Ovary (tissue), 9 donors: Measurements from ENCODE around the gene CALML5. TPM values are rescaled to one million over a fixed set of nuclear protein-coding genes. Genes with fewer than 3 reads are reported as not detected.

Experiments
- DNase-seq, 5 donors: peaks; one replicate each; pipeline ENCODE4 v3.0.0-alpha.2; 2019 to 2020
- H3K27ac ChIP-seq, 2 donors: fragments of 200-600 bp; one replicate each; pipeline versions ENCODE4 v1.5.1 to v1.8.0; 2019 to 2022
- H3K27me3 ChIP-seq: fragments of 200-600 bp; one replicate; pipeline ENCODE4 v1.8.0; 2022
- H3K36me3 ChIP-seq: fragments of 200-600 bp; sonication (generic); one replicate; pipeline ENCODE4 v1.5.1; 2019
- H3K4me1 ChIP-seq: one replicate; pipeline ENCODE4 v1.8.1; 2013; ENCODE audit warnings: mild to moderate bottlenecking, moderate library complexity; ENCODE audit not compliant: insufficient read depth
- H3K4me3 ChIP-seq: fragments of 200-600 bp; sonication (generic); one replicate; pipeline ENCODE4 v1.5.1; 2017
- H3K9me3 ChIP-seq, 2 donors: fragments of 200-600 bp in 1 of 2; sonication (generic) in 1 of 2; one replicate each; pipeline versions ENCODE4 v1.5.1 to v1.8.1; 2013 to 2019; ENCODE audit warnings: mild to moderate bottlenecking in 1 of 2, moderate library complexity in 1 of 2
- CTCF ChIP-seq, 3 donors: fragments of 450-650 bp in 2 of 3; fragments of 200-600 bp in 1 of 3; IDR thresholded peaks; one replicate each; pipeline versions ENCODE4 v1.5.1 to v1.8.0; 2016 to 2022; ENCODE audit warnings: antibody characterized with exemption in 3 of 3, mild to moderate bottlenecking in 1 of 3
- EP300 ChIP-seq: sonication (generic); formaldehyde crosslinking; IDR thresholded peaks from one replicate; pipeline ENCODE4 v1.6.1; 2017; ENCODE audit warnings: antibody characterized with exemption
- POLR2A ChIP-seq: fragments of 450-650 bp; IDR thresholded peaks from one replicate; pipeline ENCODE4 v1.6.1; 2017; ENCODE audit warnings: antibody characterized with exemption, mild to moderate bottlenecking, moderate library complexity
- WGBS, 3 donors: extraction: QIAGEN DNeasy Blood & Tissue Kit in 1 of 3; methylation state at CpG; one replicate each; pipeline versions ENCODE4 v1.1.5 to v1.1.7; 2013 to 2017; 5-methylcytosine and 5-hydroxymethylcytosine counted together
- intact Hi-C, 4 donors: fragments of 100-400 bp; cut with DNase I; formaldehyde crosslinking; loops; one replicate each; pipeline versions ENCODE4 v1.11.0 to v1.15.1; 2022 to 2023
- polyA plus RNA-seq, 2 donors: library from polyadenylated mRNA; stranded (reverse); fragments of 200-250 nt in 1 of 2; fragments of 350-450 nt in 1 of 2; fragmentation: Illumina TruSeq in 1 of 2; extraction: RNeasy Lipid Tissue Mini Kit (QIAGEN cat#74804) in 1 of 2; gene quantifications; one replicate each; pipeline ENCODE4 v1.2.3, GENCODE V29; 2013 to 2014
- total RNA-seq, 7 donors: library from RNA; depleted of rRNA in 2 of 7; stranded (reverse); fragments of >200 nt in 2 of 7; fragmentation: NEBNext Ultra II Directional in 3 of 7; extraction: Animal tissue kit (Norgen Biotek cat#: 25700) in 3 of 7; gene quantifications; one replicate each; pipeline versions ENCODE4 v1.1.0 to v1.2.4, GENCODE V29; 2016 to 2023
- donor health status: DM: no; HTN: no; CAD: no; lungs with moderate emphysema.
- donor health status: DM: no; HTN: no; CAD: no.
- donor health status: Bipolar disorder and iron deficiency.
- donor health status: DM: yes; HTN: yes; CAD: no.
- donor health status: DM: no; HTN: no; CAD: no.
- donor health status: DM: yes; HTN: yes; CAD: no.

CALML5 gene
- total and polyA plus RNA-seq, 9 donors = 1.7 TPM; not detected in 8

- peaks cover 2% of the 10 kb centered on the region for H3K4me1 ChIP-seq
- no peak overlapping the region for H3K4me3 ChIP-seq
- intact Hi-C loops = loop anchor here in 2 of 4 donors (5.0 to 10.0 kb wide), 2 partner anchors 87 to 90 kb away; no protein-coding TSS in a partner anchor
- 50 to 53% (median 51%) methylated on average over 8 of the region's 8 CpGs for WGBS, 3 donors
- no peaks in the 10 kb centered on the region for H3K9me3 ChIP-seq
- H3K36me3 ChIP-seq = no peaks in the 10 kb centered on the region
- H3K27me3 ChIP-seq = no peaks in the 10 kb centered on the region
- peak in 2 of 5 donors; percentile 7 to 26 for DNase-seq
- TF ChIP-seq CTCF (IDR thresholded peaks at IDR 0.05) = no peak
- no peak for TF ChIP-seq POLR2A
- TF ChIP-seq EP300 = no peak
- H3K27ac ChIP-seq = peak overlapping the region in 1 of 2 donors; percentile 29
Observed at GRCh38 chr10:5534880-5535856, 35.8 kb upstream of the CALML5 start.

GRCh38 chr10:5534051-5534821 lies 34.9 kb upstream of the CALML5 start:
- TF ChIP-seq CTCF (IDR thresholded peaks at IDR 0.05) (no peak), EP300 (no peak), POLR2A (no peak)
- peak in 3 of 5 donors; percentile 18 to 35 (median 30) for DNase-seq
- 84 to 88% (median 85%) methylated on average over 38 of the region's 38 CpGs for WGBS, 3 donors
- Histone ChIP-seq H3K9me3 (no peaks in the 10 kb centered on the region), H3K27ac (peak overlapping the region in 1 of 2 donors; percentile 29), H3K36me3 (no peaks in the 10 kb centered on the region), H3K4me3 (no peak overlapping the region), H3K4me1 (peaks cover 2% of the 10 kb centered on the region), H3K27me3 (no peaks in the 10 kb centered on the region)
- intact Hi-C loops = loop anchor here in 2 of 4 donors (5.0 to 10.0 kb wide), 2 partner anchors 88 to 91 kb away; no protein-coding TSS in a partner anchor

- Histone ChIP-seq H3K27ac (no peak overlapping the region), H3K4me1 (peaks cover 2% of the 10 kb centered on the region), H3K9me3 (no peaks in the 10 kb centered on the region), H3K27me3 (no peaks in the 10 kb centered on the region), H3K4me3 (no peak overlapping the region), H3K36me3 (no peaks in the 10 kb centered on the region)
- WGBS, 3 donors = 91 to 95% (median 92%) methylated on average over 21 of the region's 21 CpGs
- TF ChIP-seq EP300 (no peak), CTCF (IDR thresholded peaks at IDR 0.05) (no peak), POLR2A (no peak)
- DNase-seq = peak in 3 of 5 donors; percentile 18 to 33 (median 20)
- intact Hi-C loops = loop anchor here in 2 of 4 donors (5.0 to 10.0 kb wide), 2 partner anchors 89 to 92 kb away; no protein-coding TSS in a partner anchor
Observed at GRCh38 chr10:5533098-5533731, 33.8 kb upstream of the CALML5 start.

GRCh38 chr10:5532618-5533097 lies 33.3 kb upstream of the CALML5 start:
- peaks cover 2% of the 10 kb centered on the region for H3K4me1 ChIP-seq
- no peak for TF ChIP-seq EP300
- TF ChIP-seq CTCF (IDR thresholded peaks at IDR 0.05) = no peak
- TF ChIP-seq POLR2A = no peak
- no peak overlapping the region for H3K27ac ChIP-seq
- DNase-seq = peak in 1 of 5 donors; percentile 9
- H3K36me3 ChIP-seq = no peaks in the 10 kb centered on the region
- H3K9me3 ChIP-seq = no peaks in the 10 kb centered on the region
- no peak overlapping the region for H3K4me3 ChIP-seq
- 82 to 95% (median 91%) methylated on average over 6 of the region's 6 CpGs for WGBS, 3 donors
- no peaks in the 10 kb centered on the region for H3K27me3 ChIP-seq
- intact Hi-C loops = loop anchor here in 2 of 4 donors (5.0 to 10.0 kb wide), 2 partner anchors 90 to 92 kb away; no protein-coding TSS in a partner anchor
